PC-9 (cell line): ENCODE measurements around the gene PPEF1.

ENCODE experiments used
- CTCF ChIP-seq: fragments of 200-600 bp; sonication (generic); conservative IDR thresholded peaks from 2 replicates; pipeline ENCODE4 v1.6.1; 2017; ENCODE audit warnings: mixed run types, antibody characterized with exemption, mild to moderate bottlenecking, moderate library complexity
- EZH2 ChIP-seq: fragments of 200-600 bp; sonication (generic); IDR thresholded peaks from 2 replicates; pipeline ENCODE4 v1.8.0; 2017; ENCODE audit warnings: antibody characterized with exemption, low read depth

DNA sequence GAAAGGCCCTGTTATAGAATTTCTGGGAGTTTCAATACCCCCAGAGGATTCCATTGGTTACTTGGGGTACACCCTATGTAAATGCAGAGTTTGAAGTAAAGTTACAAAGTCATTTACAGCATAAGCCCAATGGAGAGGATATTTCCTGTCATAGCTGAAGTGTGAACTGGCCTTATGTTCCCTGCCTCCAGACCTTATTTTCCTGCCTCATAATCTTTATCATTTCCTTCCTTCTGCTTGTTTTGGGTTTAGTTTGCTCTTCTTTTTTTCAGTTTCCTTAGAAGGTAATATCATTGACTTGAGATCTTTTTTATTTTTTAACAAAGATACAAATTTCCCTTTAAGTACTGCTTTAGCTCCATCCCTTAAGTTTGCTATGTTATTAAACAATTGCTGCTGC is 85.4 kb downstream of the PPEF1 start:
- TF ChIP-seq CTCF: no peak
- no peak for TF ChIP-seq EZH2
